ENCODE measurements around the gene KRT79. TPM values are rescaled to one million over a fixed set of nuclear protein-coding genes. Genes with fewer than 3 reads are reported as not detected.
"Not testable (repeated sequence)": the region's sequence is repeated elsewhere in the genome, so short reads cannot be mapped to it uniquely, and the experiment has no call there.

Gene KRT79
- polyA plus RNA-seq, 6 donors from 2014 or later, result not detected

DNA sequence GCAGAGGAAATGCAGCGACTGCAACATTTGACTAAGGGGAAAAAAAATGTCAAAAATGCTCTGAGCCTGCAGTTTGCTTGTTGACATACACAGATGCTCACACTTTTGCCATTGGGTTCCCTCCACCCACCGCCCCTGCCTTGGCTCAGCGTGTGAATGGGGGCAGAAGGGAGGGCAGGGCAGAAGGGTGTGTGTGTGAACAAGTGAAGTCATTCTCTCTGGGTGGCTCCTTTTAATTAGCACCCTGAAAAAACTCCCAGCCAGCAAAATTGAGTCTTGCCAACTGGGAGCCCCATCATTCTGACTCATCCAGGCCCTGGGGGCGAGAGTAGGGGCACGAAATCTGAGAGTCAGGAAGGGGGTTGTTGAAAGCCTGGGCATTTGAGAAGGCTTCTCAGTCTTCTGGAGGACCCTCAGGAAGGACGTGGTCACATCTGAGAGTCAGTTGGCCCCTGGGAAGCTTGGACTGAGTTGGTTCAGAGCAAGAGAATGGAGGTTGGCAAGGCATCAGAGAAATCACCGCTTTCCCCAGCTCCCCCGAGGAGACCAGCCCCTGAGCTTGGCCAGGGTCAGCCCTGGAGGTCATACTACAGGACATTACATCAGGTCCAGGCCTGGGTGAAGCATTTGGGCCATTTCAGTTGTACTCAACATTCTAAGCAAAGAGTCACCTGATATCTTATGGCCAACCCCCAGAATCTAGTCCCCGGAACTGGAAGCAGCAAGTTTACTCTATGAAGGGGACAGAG is 37.4 kb upstream of the KRT79 start:
- DNase-seq (no peak), ATAC-seq (ENCODE audit: low read depth in 2 of 2) (no peak)
- peaks cover 14 to 43% (median 29%) of the 10 kb centered on the region in 3 donors for H3K27me3 Mint-ChIP-seq
- peak overlapping the region in 1 of 8 donors; percentile 21 for H3K4me3 Mint-ChIP-seq
- H3K4me1 Mint-ChIP-seq, result peaks cover 35 to 46% (median 38%) of the 10 kb centered on the region in 3 donors
- H3K27ac Mint-ChIP-seq, result peak overlapping the region in 1 of 6 donors; percentile 58
- no peaks in the 10 kb centered on the region for H3K9me3 Mint-ChIP-seq
- H3K36me3 Mint-ChIP-seq, result no peaks in the 10 kb centered on the region

DNA sequence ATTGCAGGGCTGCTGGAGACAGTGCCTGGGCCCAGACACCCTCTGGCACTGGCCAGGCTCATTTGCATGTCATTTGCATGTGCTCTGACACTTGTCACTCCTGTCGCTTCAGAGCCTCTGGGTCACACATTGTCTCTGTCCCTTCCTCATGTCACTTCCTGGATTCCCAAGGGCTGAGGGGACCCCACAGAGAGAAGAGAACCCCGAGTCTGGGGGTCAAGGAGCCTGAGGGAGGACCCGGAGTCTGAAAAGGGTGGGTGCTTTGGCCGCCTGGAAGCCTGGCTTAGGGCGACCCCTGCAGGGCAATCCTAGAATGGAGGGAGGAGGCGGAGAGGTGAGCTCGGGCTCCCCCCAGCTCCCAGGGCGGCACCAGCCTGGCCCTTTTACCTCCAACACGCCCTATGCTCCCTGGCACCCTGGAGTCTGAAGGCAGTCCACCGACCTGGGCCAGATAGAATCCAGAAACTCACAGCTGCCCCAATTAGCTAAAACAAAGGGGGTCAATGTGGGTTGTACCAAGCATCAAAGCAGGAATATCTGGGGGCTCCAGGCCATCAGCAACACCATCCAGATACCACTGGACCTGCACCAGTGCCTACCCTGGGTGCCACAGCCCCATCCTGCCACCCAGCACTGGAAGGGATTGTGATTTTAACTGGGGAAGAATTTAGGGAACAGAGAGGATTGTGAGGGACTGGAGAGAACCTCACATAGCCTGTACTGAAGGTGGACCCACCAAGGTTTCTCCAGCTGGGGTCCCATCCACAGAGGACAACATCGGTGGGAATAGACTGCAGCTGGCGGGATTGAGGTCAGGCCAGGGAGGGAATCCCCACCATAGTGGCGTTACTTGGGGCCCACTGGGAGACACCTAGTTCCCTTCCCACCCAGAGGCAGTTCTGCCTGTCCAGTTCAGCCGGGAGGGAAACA is 36.5 kb upstream of the KRT79 start:
- Mint-ChIP-seq H3K27ac (peak overlapping the region in 2 of 6 donors; percentile 24 to 36), H3K27me3 (peaks cover 9 to 35% (median 20%) of the 10 kb centered on the region in 3 donors), H3K9me3 (no peaks in the 10 kb centered on the region), H3K36me3 (no peaks in the 10 kb centered on the region), H3K4me1 (peaks cover 32 to 46% (median 38%) of the 10 kb centered on the region in 3 donors), H3K4me3 (peak overlapping the region in 1 of 8 donors; percentile 43)
- ATAC-seq (ENCODE audit: low read depth in 2 of 2) (peak; percentile 60 to 71), DNase-seq (peak; percentile 34)

DNA sequence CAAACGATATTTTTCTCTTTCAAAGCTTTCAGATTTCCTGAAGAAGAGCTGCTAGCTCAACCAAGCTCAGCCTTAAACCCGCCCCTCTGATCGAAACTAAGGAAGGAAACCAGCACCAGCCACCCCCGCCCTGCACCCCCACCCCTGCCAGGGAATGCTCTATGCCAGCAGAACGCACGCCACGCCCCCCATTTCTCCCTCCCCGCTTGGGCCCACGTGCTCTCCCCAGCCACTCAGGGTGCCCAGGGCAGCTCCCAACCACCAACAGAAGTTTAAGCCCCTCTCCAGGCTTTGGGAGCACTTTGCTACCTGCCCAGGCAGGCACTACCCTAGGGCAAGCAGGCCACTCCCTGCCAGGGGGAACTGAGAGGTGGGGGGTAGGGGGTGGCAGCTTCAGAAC is 33.5 kb upstream of the KRT79 start:
- Mint-ChIP-seq H3K36me3 (no peaks in the 10 kb centered on the region), H3K9me3 (no peaks in the 10 kb centered on the region), H3K4me3 (peak overlapping the region in 5 of 8 donors; percentile 22 to 63 (median 42)), H3K4me1 (peaks cover 16 to 28% (median 23%) of the 10 kb centered on the region in 3 donors), H3K27me3 (peaks cover 2 to 10% (median 4%) of the 10 kb centered on the region in 3 donors), H3K27ac (no peak overlapping the region)
- peak; percentile 26 to 32 for ATAC-seq (ENCODE audit: low read depth in 2 of 2)
- no peak for DNase-seq

DNA sequence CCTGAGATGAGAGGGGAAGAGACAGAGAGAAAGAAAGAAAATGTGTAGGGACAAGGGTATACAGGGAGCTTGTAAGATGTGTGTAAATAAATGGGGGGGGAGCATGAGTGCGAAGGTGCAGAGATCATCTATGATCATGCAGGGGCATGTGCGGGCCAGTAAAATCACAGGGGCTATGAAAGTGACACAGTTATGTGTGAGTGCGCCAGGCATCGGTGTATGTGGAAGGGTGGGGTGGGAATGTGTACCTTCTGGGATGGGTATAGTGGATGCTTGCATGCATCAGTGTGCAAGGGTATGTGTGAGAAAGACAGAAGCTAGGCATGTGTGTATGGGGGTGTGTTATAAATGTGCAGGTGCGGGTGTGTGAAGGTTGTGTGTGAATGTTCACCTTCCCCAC is 33.0 kb upstream of the KRT79 start:
- Mint-ChIP-seq H3K27ac (peak overlapping the region in 1 of 6 donors; percentile 29), H3K4me3 (peak overlapping the region in 2 of 8 donors; percentile 42 to 50)
- ATAC-seq (ENCODE audit: low read depth in 2 of 2), result no peak

DNA sequence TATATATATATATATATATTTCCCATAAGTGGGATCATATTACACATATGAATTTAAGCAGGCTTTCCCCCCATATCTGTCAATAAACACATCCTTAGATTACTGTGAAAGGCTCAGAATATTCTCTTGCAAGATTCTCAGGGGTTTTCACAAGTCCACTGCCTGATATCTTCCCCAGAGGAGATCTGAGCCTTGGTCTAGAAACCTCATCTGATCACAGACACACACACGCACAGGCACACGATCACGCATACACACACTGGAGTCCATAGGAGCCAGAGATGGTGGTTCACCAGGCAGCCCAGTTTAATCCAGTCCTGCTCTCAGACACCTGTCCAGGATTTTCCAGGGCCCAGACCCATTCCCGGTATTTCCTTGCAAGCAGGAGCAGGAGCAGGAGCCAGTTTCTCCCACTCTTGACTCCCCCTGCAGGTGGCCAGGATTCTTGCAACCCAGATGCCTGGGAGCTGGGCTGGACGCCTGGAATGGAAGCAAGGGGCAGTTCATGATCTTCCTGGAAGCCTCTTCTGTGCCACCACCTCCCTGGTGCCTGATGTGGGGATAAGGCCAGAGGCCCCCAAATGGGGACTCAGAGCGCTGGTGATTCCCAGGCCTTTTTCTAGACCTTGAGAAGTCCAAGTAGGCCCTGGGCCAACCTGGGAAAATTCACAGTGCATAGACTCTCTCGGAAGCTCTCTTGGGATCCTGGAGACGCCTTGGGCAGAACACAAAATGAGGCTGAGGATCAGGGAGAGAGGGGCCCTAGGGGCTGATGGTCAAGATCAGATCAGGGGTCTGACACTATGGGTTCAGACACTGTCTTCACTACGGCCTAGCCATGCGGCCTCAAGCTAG is 31.2 kb upstream of the KRT79 start:
- H3K27me3 Mint-ChIP-seq, result peaks cover 0 to 10% (median 4%) of the 10 kb centered on the region in 3 donors
- ATAC-seq (ENCODE audit: low read depth in 2 of 2) (no peak), DNase-seq (no peak)
- no peaks in the 10 kb centered on the region for H3K9me3 Mint-ChIP-seq
- H3K36me3 Mint-ChIP-seq, result no peaks in the 10 kb centered on the region
- H3K27ac Mint-ChIP-seq, result no peak overlapping the region
- peaks cover 16 to 19% (median 18%) of the 10 kb centered on the region in 3 donors for H3K4me1 Mint-ChIP-seq
- H3K4me3 Mint-ChIP-seq, result peak overlapping the region in 1 of 8 donors; percentile 25

More for the DNA sequence above, 33.0 kb upstream of the KRT79 start:
- H3K9me3 Mint-ChIP-seq, result no peaks in the 10 kb centered on the region
- no peaks in the 10 kb centered on the region for H3K36me3 Mint-ChIP-seq
- peaks cover 16 to 28% (median 23%) of the 10 kb centered on the region in 3 donors for H3K4me1 Mint-ChIP-seq
- H3K27me3 Mint-ChIP-seq, result peaks cover 4 to 5% (median 4%) of the 10 kb centered on the region in 3 donors
- no peak for DNase-seq

DNA sequence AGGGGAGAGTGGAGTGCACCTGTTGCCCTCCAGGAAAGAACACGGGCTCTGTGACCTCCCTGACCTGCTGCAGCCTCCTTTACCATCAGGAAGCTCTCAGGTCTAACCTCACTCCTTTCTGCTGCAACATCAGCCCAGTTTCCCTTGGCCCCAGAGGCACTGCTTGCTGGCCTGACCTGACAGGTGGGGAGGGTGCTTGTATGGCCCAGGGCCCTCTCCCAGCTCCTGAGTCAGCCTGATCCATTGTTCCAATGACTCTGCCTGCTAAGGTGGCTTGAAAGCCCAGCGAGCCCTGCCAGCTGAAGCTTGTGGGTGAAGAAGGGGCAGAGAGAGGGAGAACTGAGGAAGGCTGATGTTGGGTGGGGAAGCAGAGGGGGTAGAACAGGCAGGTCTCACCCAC is 27.9 kb upstream of the KRT79 start:
- Mint-ChIP-seq H3K4me3 (no peak overlapping the region), H3K27ac (no peak overlapping the region), H3K4me1 (peaks cover 3 to 6% (median 3%) of the 10 kb centered on the region in 3 donors), H3K9me3 (no peaks in the 10 kb centered on the region), H3K27me3 (peaks cover 11 to 37% (median 24%) of the 10 kb centered on the region in 3 donors), H3K36me3 (no peaks in the 10 kb centered on the region)
- ATAC-seq (ENCODE audit: low read depth in 2 of 2) (no peak), DNase-seq (no peak)

DNA sequence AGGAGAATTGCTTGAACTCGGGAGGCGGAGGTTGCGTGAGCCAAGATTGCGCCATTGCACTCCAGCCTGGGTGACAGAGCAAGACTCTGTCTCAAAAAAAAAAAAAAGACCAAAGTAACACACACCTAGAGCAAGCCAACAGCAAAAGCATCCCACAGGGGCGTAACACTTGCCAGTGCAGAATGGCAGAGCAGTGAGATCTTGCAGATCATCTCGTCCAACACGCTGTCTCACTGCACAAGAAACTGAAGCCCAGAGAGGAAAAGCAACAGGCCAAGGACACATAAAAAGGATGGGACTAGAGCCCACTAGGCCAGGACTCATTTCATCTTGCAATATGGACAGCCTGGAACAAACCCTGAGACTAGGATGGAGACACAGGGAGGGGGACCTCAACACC is 27.4 kb upstream of the KRT79 start:
- no peak for ATAC-seq (ENCODE audit: low read depth in 2 of 2)
- Mint-ChIP-seq H3K36me3 (no peaks in the 10 kb centered on the region), H3K27me3 (peaks cover 11 to 42% (median 28%) of the 10 kb centered on the region in 3 donors), H3K4me1 (peaks cover 0 to 3% (median 0%) of the 10 kb centered on the region in 3 donors), H3K9me3 (no peaks in the 10 kb centered on the region), H3K4me3 (no peak overlapping the region), H3K27ac (peak overlapping the region in 1 of 6 donors; percentile 59)
- no peak for DNase-seq

DNA sequence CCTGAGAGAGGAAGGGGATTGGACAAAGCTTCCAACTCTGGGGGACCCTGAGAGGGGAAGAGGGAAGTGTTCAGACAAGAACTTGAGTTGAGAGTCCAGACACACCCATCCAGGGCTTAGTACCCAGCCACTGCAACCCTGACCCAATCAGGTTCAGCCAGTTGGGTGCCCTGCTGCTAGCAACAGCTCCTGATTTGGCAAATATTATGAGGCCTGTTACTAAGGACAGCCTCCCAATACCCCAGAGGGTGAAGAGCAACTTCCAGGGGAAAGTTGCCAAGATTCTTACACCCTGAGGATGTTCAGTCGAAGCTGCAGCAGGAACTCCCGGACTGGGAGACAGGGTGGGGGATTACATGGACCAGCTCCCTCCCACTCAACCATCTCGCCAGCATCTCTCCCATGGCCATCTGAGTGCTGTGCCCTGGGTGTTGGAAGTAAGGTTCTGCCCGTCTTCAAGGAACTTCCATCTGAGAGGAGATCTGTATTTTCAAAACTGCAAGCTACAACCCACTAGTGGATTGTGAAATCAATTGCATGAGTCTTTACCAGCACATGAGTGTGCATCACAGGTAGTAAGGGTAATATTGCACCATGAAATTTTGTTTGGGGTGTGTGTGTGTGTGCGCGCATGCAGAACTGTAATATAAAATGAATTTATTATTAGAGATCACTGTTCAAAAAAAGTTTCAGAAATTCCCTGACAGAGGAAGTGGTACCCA is 26.2 kb upstream of the KRT79 start:
- H3K36me3 Mint-ChIP-seq, result no peaks in the 10 kb centered on the region
- ATAC-seq (ENCODE audit: low read depth in 2 of 2), result no peak
- peak overlapping the region in 2 of 6 donors; percentile 49 to 66 for H3K27ac Mint-ChIP-seq
- H3K4me3 Mint-ChIP-seq, result no peak overlapping the region
- no peak for DNase-seq
- H3K9me3 Mint-ChIP-seq, result peaks cover 0 to 7% (median 0%) of the 10 kb centered on the region in 7 donors
- peaks cover 0 to 3% (median 0%) of the 10 kb centered on the region in 3 donors for H3K4me1 Mint-ChIP-seq
- H3K27me3 Mint-ChIP-seq, result peaks cover 11 to 42% (median 37%) of the 10 kb centered on the region in 3 donors

DNA sequence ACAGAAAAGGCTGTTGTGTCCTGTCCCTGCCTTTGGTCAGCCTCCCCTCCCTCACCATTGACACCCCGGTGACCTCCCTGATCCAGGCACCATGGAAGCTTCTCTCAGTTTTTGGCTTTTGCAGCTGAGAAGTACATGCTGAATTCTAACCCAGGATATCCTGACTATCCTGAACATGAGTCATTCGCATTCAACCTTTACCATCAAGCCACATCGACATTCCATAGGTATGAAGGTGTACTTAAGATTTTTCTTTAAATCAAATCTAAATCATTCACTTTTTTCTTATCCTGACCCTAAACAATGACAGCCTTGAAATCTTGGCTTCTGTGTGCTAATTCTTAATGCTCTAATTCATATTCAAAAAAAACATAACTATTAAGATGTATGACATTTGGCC is 23.4 kb upstream of the KRT79 start:
- Mint-ChIP-seq H3K36me3 (no peaks in the 10 kb centered on the region), H3K4me1 (peaks cover 0 to 3% (median 0%) of the 10 kb centered on the region in 3 donors), H3K9me3 (peaks cover 0 to 7% (median 1%) of the 10 kb centered on the region in 7 donors), H3K4me3 (no peak overlapping the region), H3K27ac (no peak overlapping the region), H3K27me3 (peaks cover 14 to 62% (median 60%) of the 10 kb centered on the region in 3 donors)
- ATAC-seq (ENCODE audit: low read depth in 2 of 2), result no peak
- no peak for DNase-seq

DNA sequence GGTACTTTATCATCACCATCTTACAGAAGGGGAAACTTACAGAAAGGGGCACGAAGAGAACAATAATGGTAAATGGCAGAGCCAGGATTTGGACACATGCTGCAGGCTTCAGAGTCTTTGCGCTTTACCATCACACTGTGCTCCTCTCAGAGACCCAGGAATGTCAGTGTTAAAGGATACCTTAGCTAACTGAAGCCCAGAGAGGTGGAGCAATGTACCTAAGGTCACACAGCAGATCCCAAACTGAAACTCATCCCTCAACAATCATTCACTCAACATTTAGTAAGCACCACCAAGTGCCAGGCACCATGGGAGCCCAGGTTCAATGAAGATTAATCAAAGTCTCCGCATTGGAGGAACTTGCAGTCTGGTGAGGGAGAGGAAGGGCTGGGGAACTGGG is 22.7 kb upstream of the KRT79 start:
- no peaks in the 10 kb centered on the region for H3K36me3 Mint-ChIP-seq
- H3K4me1 Mint-ChIP-seq, result peaks cover 0 to 3% (median 0%) of the 10 kb centered on the region in 3 donors
- no peak overlapping the region for H3K27ac Mint-ChIP-seq
- ATAC-seq (ENCODE audit: low read depth in 2 of 2) (no peak), DNase-seq (no peak)
- H3K27me3 Mint-ChIP-seq, result peaks cover 14 to 68% (median 59%) of the 10 kb centered on the region in 3 donors
- no peak overlapping the region for H3K4me3 Mint-ChIP-seq
- peaks cover 0 to 7% (median 1%) of the 10 kb centered on the region in 7 donors for H3K9me3 Mint-ChIP-seq

DNA sequence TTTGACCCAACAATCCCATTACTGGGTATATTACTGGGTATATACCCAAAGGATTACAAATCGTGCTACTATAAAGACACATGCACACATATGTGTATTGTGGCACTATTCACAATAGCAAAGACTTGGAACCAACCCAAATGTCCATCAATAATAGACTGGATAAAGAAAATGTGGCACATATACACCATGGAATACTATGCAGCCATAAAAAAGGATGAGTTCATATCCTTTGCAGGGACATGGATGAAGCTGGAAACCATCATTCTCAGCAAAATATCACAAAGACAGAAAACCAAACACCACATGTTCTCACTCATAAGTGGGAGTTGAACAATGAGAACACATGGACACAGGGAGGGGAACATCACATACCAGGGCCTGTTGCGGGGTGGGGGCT is 22.0 kb upstream of the KRT79 start:
- peaks cover 14 to 68% (median 58%) of the 10 kb centered on the region in 3 donors for H3K27me3 Mint-ChIP-seq
- H3K4me1 Mint-ChIP-seq; DNase-seq; H3K9me3 Mint-ChIP-seq; H3K4me3 Mint-ChIP-seq; H3K36me3 Mint-ChIP-seq; H3K27ac Mint-ChIP-seq; ATAC-seq (ENCODE audit: low read depth in 2 of 2): not testable (repeated sequence)

DNA sequence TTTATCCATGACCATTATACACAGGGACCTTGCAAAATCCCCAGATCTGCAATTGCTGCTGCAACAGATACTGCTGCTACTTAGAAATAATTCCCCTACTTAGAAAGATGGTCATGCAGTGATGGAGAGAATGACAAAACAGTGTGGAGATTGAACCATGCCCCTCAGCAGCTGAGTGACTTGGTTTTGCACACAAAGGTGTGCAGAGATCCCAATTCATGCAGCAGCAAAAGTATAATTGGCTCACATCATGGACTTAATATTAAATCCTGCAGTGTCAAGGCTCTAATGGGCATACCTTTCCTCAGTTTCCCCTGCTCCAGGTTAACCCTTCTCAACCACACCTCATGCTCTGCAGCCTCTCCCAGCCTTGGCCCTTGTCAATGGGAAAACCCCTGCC is 17.7 kb upstream of the KRT79 start:
- ATAC-seq (ENCODE audit: low read depth in 2 of 2), result no peak
- DNase-seq, result no peak
- Mint-ChIP-seq H3K4me1 (peaks cover 4 to 10% (median 4%) of the 10 kb centered on the region in 3 donors), H3K4me3 (no peak overlapping the region), H3K27me3 (peaks cover 15 to 52% (median 41%) of the 10 kb centered on the region in 3 donors), H3K9me3 (peaks cover 0 to 7% (median 1%) of the 10 kb centered on the region in 7 donors), H3K27ac (no peak overlapping the region), H3K36me3 (no peaks in the 10 kb centered on the region)
